Neural progenitor cell (in vitro differentiated cells): ENCODE measurements around the gene CCDC61.

ENCODE experiments used
- CTCF ChIP-seq: fragments of 200-600 bp; sonication (generic); IDR thresholded peaks from 2 replicates; pipeline ENCODE4 v1.5.1; 2017; ENCODE audit warnings: antibody characterized with exemption, mild to moderate bottlenecking
- EZH2 ChIP-seq: fragments of 200-600 bp; sonication (generic); IDR thresholded peaks from 2 replicates; pipeline ENCODE4 v1.6.1; 2017; ENCODE audit warnings: antibody characterized with exemption, mild to moderate bottlenecking, moderate library complexity
- EZH2phosphoT487 ChIP-seq: fragments of 200-600 bp; sonication (generic); IDR thresholded peaks from 2 replicates; pipeline ENCODE4 v1.6.1; 2017; ENCODE audit warnings: antibody characterized with exemption

- TF ChIP-seq CTCF: no peak
- no peak for TF ChIP-seq EZH2
- TF ChIP-seq EZH2phosphoT487: no peak
Observed at GRCh38 chr19:46033401-46033800, 38.1 kb downstream of the CCDC61 start.
